Mesodermal cell (in vitro differentiated cells): ENCODE measurements around the gene ZNF280D.

Experiments
- H3K27ac ChIP-seq: 2 replicates; pipeline ENCODE4 v1.7.0; 2013; ENCODE audit warnings: mild to moderate bottlenecking, low read depth, low read length, moderate library complexity; ENCODE audit not compliant: severe bottlenecking
- H3K36me3 ChIP-seq: 2 replicates; pipeline ENCODE4 v1.7.1; 2013; ENCODE audit warnings: mild to moderate bottlenecking, low read length, moderate library complexity; ENCODE audit not compliant: control insufficient read depth, insufficient read depth
- H3K4me1 ChIP-seq: one replicate; pipeline ENCODE4 v1.7.1; 2013; ENCODE audit warnings: mild to moderate bottlenecking, low read length; ENCODE audit not compliant: insufficient read depth, control insufficient read depth, poor library complexity, severe bottlenecking
- H3K4me3 ChIP-seq: 2 replicates; pipeline ENCODE4 v1.7.0; 2013; ENCODE audit warnings: low read length, control low read depth, mild to moderate bottlenecking; ENCODE audit not compliant: insufficient read depth, poor library complexity, severe bottlenecking; ENCODE audit errors: extremely low read depth
- H3K9me3 ChIP-seq: 2 replicates; pipeline ENCODE4 v1.7.1; 2013; ENCODE audit warnings: mild to moderate bottlenecking, low read length, moderate library complexity; ENCODE audit not compliant: control insufficient read depth
- WGBS, 2 experiments: methylation state at CpG; one replicate each; pipeline ENCODE4 v1.1.5; 2013; ENCODE audit warnings: missing lambda C conversion rate in 2 of 2; ENCODE audit not compliant: insufficient coverage in 2 of 2; 5-methylcytosine and 5-hydroxymethylcytosine counted together

Gene ZNF280D

DNA sequence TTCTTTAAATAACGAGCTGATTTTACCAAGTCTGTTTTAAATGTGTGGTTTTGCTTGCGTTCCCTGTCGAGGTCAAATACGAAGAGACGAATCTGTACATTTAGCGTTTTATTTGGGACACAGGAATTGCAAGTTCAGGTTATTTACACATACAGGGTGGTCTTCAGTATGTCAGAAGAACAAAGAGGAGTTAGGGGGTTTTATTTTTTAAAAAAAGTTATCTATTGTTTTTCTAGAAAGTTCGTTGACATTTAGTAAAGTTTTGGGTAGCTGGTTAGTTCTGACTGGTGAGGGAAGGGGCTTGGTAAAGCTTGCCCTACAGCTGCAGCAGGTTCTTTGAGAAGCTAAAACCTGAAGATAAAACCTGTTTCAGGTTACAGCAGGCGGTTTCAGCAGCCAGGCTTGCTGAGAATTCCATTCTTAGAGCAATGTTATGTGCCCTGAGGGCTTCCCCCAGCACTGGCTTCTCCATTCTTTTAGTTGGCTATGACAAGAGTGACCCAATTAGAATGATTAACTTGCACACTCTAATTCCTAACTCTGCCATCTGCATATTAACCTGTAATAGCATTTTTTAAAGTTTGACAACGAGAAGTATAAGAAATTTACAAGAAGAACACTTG lies 815 bp upstream of the ZNF280D start:
- Histone ChIP-seq H3K4me3 (no peak overlapping the region), H3K4me1 (peaks cover 16% of the 10 kb centered on the region), H3K9me3 (peaks cover 12% of the 10 kb centered on the region), H3K36me3 (no peaks in the 10 kb centered on the region), H3K27ac (no peak overlapping the region)
- 94 to 97% methylated on average over 8 of the region's 9 CpGs for WGBS, 2 experiments

GRCh38 chr15:56732886-56733135 lies 498 bp downstream of the ZNF280D start:
- Histone ChIP-seq H3K27ac (peak overlapping the region; percentile 91), H3K36me3 (no peaks in the 10 kb centered on the region), H3K9me3 (peaks cover 12% of the 10 kb centered on the region), H3K4me1 (peaks cover 10% of the 10 kb centered on the region), H3K4me3 (peak overlapping the region; percentile 34)
- WGBS, 2 experiments, result 52 to 55% methylated on average over 4 to 7 of the region's 8 CpGs

DNA sequence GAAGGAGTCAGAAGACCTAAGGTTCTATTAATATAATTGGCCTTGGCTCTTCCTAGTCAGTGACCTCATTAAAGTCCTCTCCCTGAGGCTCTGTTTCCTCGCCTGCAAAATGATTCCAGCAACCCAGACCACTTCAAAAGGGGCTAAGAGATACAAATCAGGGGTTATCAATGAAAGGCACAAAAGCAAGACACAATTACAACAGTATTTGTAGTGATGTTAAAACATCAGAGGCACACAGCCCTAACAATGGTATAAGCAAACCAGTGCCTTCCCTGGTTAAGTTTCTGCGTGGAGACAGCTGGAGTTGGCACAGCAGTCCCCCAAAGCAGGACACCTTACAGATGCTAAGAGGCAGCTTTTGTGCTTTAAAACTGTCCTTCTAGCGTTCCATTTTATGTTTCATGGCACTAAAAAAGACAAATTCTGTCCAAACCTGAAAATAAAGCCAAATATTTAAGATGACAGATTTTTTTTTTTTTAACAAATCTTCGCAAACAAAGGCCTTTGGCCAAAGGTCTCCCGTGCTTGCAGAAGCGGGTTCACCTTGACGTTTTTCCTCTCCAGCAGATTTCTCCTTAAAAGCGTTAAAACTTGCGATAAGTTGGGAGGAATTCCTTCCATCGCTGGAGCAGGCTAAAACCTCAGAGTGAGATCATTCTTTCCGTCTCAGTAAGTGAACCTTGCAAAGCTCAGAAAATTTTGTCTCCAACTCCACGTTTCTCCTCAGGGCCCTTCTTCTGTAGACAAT lies 999 bp downstream of the ZNF280D start:
- Histone ChIP-seq H3K36me3 (no peaks in the 10 kb centered on the region), H3K4me3 (peak overlapping the region; percentile 34), H3K9me3 (peaks cover 12% of the 10 kb centered on the region), H3K4me1 (peaks cover 6% of the 10 kb centered on the region), H3K27ac (peak overlapping the region; percentile 91)
- 30 to 60% methylated on average over 2 to 6 of the region's 12 CpGs for WGBS, 2 experiments

DNA sequence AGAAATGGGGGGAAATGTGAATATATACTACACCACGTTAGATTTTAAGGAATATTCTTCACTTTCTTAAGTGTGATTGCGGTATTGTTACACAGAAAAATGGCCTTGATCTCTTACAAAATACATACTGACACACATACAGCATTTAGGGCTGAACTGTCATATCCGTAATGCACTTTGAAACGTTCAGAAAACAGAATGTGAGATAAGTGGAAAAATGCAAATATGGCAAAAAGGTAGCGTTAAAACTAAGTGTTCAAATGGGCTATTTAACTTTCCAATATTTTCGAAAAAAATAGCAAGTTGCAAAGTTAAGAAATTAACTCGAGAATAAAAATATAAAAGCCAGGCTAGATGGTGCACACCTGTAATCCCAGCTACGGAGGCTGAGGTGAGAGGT lies 1.8 kb downstream of the ZNF280D start:
- no peaks in the 10 kb centered on the region for H3K36me3 ChIP-seq
- no peak overlapping the region for H3K4me3 ChIP-seq
- no peak overlapping the region for H3K27ac ChIP-seq
- peaks cover 12% of the 10 kb centered on the region for H3K9me3 ChIP-seq
- no peaks in the 10 kb centered on the region for H3K4me1 ChIP-seq
- WGBS, 2 experiments, result 95 to 96% methylated on average over 4 to 6 of the region's 8 CpGs

- Histone ChIP-seq H3K36me3 (no peaks in the 10 kb centered on the region), H3K27ac (no peak overlapping the region), H3K4me1 (no peaks in the 10 kb centered on the region), H3K9me3 (peaks cover 6% of the 10 kb centered on the region), H3K4me3 (no peak overlapping the region)
- no CpG with 5 or more reads among the region's 2 CpGs for WGBS, 2 experiments
Measured at GRCh38 chr15:56729561-56729960, 3.7 kb downstream of the ZNF280D start.

- no peaks in the 10 kb centered on the region for H3K36me3 ChIP-seq
- no CpG with 5 or more reads among the region's 1 CpG for WGBS, 2 experiments
- H3K4me1 ChIP-seq, result no peaks in the 10 kb centered on the region
- H3K27ac ChIP-seq, result no peak overlapping the region
- H3K9me3 ChIP-seq, result no peaks in the 10 kb centered on the region
- no peak overlapping the region for H3K4me3 ChIP-seq
Measured at GRCh38 chr15:56725386-56725785, 7.9 kb downstream of the ZNF280D start.

- WGBS, 2 experiments, result 71 to 100% methylated on average over 1 of the region's 3 CpGs
- H3K9me3 ChIP-seq, result no peaks in the 10 kb centered on the region
- no peak overlapping the region for H3K4me3 ChIP-seq
- H3K36me3 ChIP-seq, result no peaks in the 10 kb centered on the region
- no peak overlapping the region for H3K27ac ChIP-seq
- H3K4me1 ChIP-seq, result no peaks in the 10 kb centered on the region
Measured at GRCh38 chr15:56724232-56724631, 9.1 kb downstream of the ZNF280D start.

GRCh38 chr15:56723787-56724186 lies 9.5 kb downstream of the ZNF280D start:
- Histone ChIP-seq H3K27ac (no peak overlapping the region), H3K4me3 (no peak overlapping the region), H3K36me3 (no peaks in the 10 kb centered on the region), H3K9me3 (no peaks in the 10 kb centered on the region), H3K4me1 (no peaks in the 10 kb centered on the region)
- WGBS, 2 experiments, result 75 to 89% methylated on average over 3 of the region's 4 CpGs

GRCh38 chr15:56719774-56720555 lies 13.3 kb downstream of the ZNF280D start:
- Histone ChIP-seq H3K4me3 (no peak overlapping the region), H3K4me1 (no peaks in the 10 kb centered on the region), H3K27ac (no peak overlapping the region), H3K9me3 (no peaks in the 10 kb centered on the region), H3K36me3 (no peaks in the 10 kb centered on the region)
- WGBS, 2 experiments, result 93 to 100% methylated on average over 2 to 3 of the region's 3 CpGs

GRCh38 chr15:56719021-56719612 lies 14.2 kb downstream of the ZNF280D start:
- WGBS, 2 experiments, result 90 to 95% methylated on average over 2 to 3 of the region's 4 CpGs
- H3K4me3 ChIP-seq, result no peak overlapping the region
- H3K27ac ChIP-seq, result no peak overlapping the region
- H3K9me3 ChIP-seq, result no peaks in the 10 kb centered on the region
- H3K36me3 ChIP-seq, result no peaks in the 10 kb centered on the region
- no peaks in the 10 kb centered on the region for H3K4me1 ChIP-seq
